Progenitor cell of endocrine pancreas (in vitro differentiated cells): ENCODE measurements around the gene NEK1. TPM values are rescaled to one million over a fixed set of nuclear protein-coding genes. Genes with fewer than 3 reads are reported as not detected.
"Not testable (repeated sequence)": the region's sequence is repeated elsewhere in the genome, so short reads cannot be mapped to it uniquely, and the experiment has no call there.

Source experiments
- DNase-seq: peaks from one replicate; pipeline ENCODE4 v3.0.0; 2021; ENCODE audit warnings: low spot score; ENCODE audit not compliant: unreplicated experiment
- H3K27ac Mint-ChIP-seq: 2 replicates; pipeline ENCODE4 v1.8.0; 2021; ENCODE audit warnings: mild to moderate bottlenecking, moderate library complexity, mixed read lengths
- H3K27me3 Mint-ChIP-seq: 2 replicates; pipeline ENCODE4 v1.8.0; 2021; ENCODE audit warnings: mixed read lengths
- H3K36me3 Mint-ChIP-seq: 2 replicates; pipeline ENCODE4 v1.8.0; 2022; ENCODE audit warnings: mixed read lengths; ENCODE audit not compliant: insufficient read depth
- H3K4me1 Mint-ChIP-seq: 2 replicates; pipeline ENCODE4 v1.8.0; 2021; ENCODE audit warnings: low read depth, mixed read lengths
- H3K4me3 Mint-ChIP-seq: 2 replicates; pipeline ENCODE4 v1.8.0; 2021; ENCODE audit warnings: low read depth, mild to moderate bottlenecking, moderate library complexity, mixed read lengths
- H3K9me3 Mint-ChIP-seq: 2 replicates; pipeline ENCODE4 v1.8.0; 2021; ENCODE audit warnings: low read depth, mixed read lengths
- total RNA-seq: library from RNA; stranded (reverse); gene quantifications from 2 replicates; pipeline ENCODE4 v1.2.1, GENCODE V29; 2021
- TF ChIP-seq, protein P1 (sequence below): fragments of 200-600 bp; sonication (generic); IDR thresholded peaks from one replicate; pipeline ENCODE4 v1.5.0; 2021; ENCODE audit warnings: antibody characterized with exemption, mild to moderate bottlenecking; ENCODE audit not compliant: unreplicated experiment

NEK1 gene
- total RNA-seq, 1 donor from 2014 or later = 15.0 TPM

DNA sequence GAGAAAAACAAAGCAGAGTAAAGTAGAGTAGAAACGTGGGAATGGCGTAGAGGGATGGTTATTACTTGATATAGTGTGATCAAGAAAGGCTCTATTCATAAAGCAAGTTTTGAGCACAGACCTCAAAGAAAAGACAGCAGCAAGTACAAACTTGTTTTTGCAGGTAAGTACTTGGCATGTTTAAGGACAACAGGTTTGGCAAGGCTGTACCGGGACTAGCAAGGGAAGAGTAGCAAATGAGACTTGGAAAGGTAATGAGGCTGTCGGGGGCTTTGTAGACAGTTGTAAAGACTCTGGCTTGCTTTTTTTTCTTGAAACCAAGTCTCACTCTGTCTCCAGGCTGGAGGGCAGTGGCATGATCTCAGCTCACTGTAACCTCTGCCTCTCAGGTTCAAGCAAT, 40.9 kb downstream of the NEK1 start:
- TF ChIP-seq, protein P1, sequence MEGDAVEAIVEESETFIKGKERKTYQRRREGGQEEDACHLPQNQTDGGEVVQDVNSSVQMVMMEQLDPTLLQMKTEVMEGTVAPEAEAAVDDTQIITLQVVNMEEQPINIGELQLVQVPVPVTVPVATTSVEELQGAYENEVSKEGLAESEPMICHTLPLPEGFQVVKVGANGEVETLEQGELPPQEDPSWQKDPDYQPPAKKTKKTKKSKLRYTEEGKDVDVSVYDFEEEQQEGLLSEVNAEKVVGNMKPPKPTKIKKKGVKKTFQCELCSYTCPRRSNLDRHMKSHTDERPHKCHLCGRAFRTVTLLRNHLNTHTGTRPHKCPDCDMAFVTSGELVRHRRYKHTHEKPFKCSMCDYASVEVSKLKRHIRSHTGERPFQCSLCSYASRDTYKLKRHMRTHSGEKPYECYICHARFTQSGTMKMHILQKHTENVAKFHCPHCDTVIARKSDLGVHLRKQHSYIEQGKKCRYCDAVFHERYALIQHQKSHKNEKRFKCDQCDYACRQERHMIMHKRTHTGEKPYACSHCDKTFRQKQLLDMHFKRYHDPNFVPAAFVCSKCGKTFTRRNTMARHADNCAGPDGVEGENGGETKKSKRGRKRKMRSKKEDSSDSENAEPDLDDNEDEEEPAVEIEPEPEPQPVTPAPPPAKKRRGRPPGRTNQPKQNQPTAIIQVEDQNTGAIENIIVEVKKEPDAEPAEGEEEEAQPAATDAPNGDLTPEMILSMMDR = no peak
- Mint-ChIP-seq H3K9me3 (no peaks in the 10 kb centered on the region), H3K4me1 (no peaks in the 10 kb centered on the region), H3K4me3 (no peak overlapping the region), H3K27ac (no peak overlapping the region), H3K27me3 (no peaks in the 10 kb centered on the region), H3K36me3 (peaks cover 23% of the 10 kb centered on the region)
- no peak for DNase-seq

DNA sequence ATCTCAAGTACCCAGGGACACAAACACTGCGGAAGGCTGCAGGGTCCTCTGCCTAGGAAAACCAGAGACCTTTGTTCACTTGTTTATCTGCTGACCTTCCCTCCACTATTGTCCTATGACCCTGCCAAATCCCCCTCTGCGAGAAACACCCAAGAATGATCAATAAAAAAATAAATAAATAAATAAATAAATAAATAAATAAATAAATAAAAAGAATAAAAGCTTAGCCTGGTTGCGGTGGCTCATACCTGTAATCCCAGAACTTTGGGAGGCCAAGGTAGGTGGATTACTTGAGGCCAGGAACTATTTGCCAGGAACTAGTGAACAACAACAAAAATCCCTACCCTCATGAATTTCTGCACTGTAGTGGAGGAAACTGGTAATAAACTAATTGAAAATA, 41.4 kb downstream of the NEK1 start:
- peaks cover 23% of the 10 kb centered on the region for H3K36me3 Mint-ChIP-seq
- H3K4me1 Mint-ChIP-seq, H3K4me3 Mint-ChIP-seq, H3K27me3 Mint-ChIP-seq, DNase-seq, H3K9me3 Mint-ChIP-seq, H3K27ac Mint-ChIP-seq: not testable (repeated sequence)

DNA sequence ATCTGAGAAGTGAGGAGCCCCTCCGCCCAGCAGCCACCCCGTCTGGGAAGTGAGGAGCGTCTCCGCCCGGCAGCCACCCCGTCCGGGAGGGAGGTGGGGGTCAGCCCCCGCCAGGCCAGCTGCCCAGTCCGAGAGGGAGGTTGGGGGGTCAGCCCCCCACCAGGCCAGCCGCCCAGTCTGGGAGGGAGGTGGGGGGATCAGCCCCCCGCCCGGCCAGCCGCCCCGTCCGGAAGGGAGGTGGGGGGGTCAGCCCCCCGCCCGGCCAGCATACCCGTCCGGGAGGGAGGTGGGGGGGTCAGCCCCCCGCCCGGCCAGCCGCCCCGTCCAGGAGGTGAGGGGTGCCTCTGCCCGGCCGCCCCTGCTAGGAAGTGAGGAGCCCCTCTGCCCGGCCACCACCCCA, 42.1 kb downstream of the NEK1 start:
- not testable (repeated sequence) for H3K4me1 Mint-ChIP-seq, H3K27ac Mint-ChIP-seq, H3K4me3 Mint-ChIP-seq, H3K27me3 Mint-ChIP-seq, DNase-seq, H3K9me3 Mint-ChIP-seq
- peaks cover 22% of the 10 kb centered on the region for H3K36me3 Mint-ChIP-seq

DNA sequence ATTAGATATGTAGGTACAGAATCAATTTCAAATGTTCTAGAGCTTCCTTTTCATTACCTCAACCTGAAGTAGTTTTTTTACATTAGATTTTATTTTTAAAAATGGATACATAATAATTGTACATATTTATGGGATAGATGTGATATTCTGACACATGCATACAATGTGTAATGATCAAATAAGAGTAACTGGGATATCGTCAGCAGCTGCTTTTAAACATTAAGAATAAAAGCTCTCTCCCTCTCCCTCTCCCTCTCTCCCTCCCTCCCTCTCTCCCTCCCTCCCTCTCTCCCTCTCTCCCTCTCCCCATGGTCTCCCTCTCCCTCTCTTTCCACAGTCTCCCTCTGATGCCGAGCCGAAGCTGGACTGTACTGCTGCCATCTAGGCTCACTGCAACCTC, 43.2 kb downstream of the NEK1 start:
- H3K4me3 Mint-ChIP-seq, H3K27ac Mint-ChIP-seq, H3K4me1 Mint-ChIP-seq, H3K27me3 Mint-ChIP-seq, H3K9me3 Mint-ChIP-seq, DNase-seq: not testable (repeated sequence)
- H3K36me3 Mint-ChIP-seq = peaks cover 18% of the 10 kb centered on the region

DNA sequence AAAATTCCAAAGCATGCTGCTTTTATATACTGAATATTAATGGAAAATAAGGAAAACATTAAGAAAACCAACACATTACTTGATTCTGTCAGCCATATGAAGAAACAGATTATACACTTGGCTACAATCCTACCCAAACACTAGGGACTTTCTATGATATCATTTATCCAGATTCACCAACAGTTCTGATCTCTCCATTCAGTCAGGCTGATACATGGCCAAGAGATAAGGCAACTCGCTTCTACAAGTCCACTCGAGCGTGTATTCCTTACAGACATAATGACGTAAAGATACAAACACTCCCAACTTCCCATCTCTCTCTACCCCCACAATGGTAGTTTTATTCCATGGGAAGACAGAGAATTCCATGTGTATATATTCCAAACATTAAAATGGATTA, 44.5 kb downstream of the NEK1 start:
- no peak for DNase-seq
- Mint-ChIP-seq H3K4me1 (no peaks in the 10 kb centered on the region), H3K9me3 (no peaks in the 10 kb centered on the region), H3K27ac (no peak overlapping the region), H3K4me3 (no peak overlapping the region), H3K27me3 (no peaks in the 10 kb centered on the region), H3K36me3 (peaks cover 11% of the 10 kb centered on the region)
- TF ChIP-seq, protein P1 = no peak

DNA sequence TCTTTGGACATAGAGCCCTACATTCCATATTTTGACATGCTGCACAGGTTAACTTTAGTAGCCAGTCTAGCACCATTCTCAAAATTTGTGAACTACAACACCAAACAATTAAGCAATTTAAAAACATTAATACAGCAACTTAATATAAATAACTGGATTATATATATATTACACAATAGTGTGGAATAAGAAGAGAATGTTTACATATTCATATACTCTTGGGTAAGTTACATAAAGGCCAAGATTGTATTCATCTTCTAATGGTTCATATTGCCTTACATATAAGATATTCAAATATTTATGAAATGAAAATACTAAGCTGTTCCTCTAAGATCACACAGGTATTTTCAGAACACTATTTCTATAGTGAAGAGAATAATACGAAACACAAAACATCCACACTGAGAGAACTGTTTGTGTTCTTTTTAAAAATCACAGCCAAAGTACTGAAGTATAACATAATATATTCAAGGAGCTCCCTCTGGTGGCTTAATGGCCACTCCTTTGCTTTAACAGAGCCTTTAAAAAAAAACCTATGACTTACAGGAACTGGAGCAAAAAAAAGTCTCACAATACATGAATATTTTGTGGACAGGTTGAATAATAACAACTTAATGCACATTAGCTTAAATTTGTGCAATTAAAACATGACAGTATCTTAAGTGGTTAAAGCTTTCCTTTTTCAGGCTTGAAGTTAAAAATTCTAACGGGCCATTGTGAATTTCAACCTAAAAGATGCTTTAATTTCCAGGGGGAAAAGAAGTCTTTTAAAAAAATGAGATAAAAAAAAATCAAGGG, 46.2 kb downstream of the NEK1 start:
- DNase-seq = no peak
- Mint-ChIP-seq H3K36me3 (peaks cover 2% of the 10 kb centered on the region), H3K4me3 (no peak overlapping the region)

More for the DNA sequence above, 46.2 kb downstream of the NEK1 start:
- H3K27me3 Mint-ChIP-seq = no peaks in the 10 kb centered on the region
- TF ChIP-seq, protein P1 = peak; percentile 77
- H3K4me1 Mint-ChIP-seq = no peaks in the 10 kb centered on the region
- no peaks in the 10 kb centered on the region for H3K9me3 Mint-ChIP-seq
- no peak overlapping the region for H3K27ac Mint-ChIP-seq
